ENCODE measurements around the gene ITFG2. TPM values are rescaled to one million over a fixed set of nuclear protein-coding genes. Genes with fewer than 3 reads are reported as not detected.

ITFG2 gene
- total and polyA plus RNA-seq, 4 donors = 7.5 to 26.3 (median 11.4) TPM

DNA sequence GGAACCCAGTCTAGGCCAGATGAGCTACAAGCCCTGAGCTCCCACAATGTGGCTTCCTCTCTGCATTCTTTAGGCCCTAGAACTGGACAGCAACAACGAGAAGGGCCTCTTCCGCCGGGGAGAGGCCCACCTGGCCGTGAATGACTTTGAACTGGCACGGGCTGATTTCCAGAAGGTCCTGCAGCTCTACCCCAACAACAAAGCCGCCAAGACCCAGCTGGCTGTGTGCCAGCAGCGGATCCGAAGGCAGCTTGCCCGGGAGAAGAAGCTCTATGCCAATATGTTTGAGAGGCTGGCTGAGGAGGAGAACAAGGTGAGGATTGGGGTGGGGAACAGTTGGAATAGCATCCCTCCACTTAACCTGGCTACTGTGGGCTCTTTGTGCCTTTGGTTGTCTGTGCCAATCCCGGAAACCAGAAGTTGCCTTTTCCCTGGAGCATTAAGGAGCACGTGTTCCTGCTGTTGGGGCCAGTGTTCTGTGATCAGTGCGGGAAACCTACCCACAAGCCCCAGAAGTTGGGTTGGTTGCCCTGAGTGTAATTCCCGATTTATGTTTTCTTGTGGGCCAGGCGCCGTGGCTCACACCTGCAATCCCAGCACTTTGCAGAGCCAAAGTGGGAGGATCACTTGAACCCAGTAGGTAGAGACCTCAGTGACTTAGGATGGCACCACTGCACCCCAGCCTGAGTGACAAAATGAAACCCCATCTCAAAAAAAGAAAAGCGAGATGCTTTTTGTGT, 11.3 kb upstream of the ITFG2 start:
- no peak overlapping the region for H3K27ac ChIP-seq (ENCODE audit: low read depth in 1 of 2, low read length in 2 of 2)
- no peak overlapping the region for H3K9ac ChIP-seq (ENCODE audit: low read depth in 1 of 2, low read length in 2 of 2)
- no peaks in the 10 kb centered on the region for H3K27me3 ChIP-seq (ENCODE audit: control insufficient read depth in 4 of 4, insufficient read depth in 4 of 4, low read length in 3 of 4)
- peaks cover 18 to 70% (median 56%) of the 10 kb centered on the region in 4 donors for H3K36me3 ChIP-seq (ENCODE audit: control insufficient read depth in 4 of 4, insufficient read depth in 3 of 4, low read depth in 1 of 4, low read length in 3 of 4)
- WGBS = 75% methylated on average over 16 of the region's 16 CpGs
- H3K9me3 ChIP-seq (ENCODE audit: control insufficient read depth in 4 of 4, low read length in 3 of 4) = no peaks in the 10 kb centered on the region
- no peak overlapping the region for H3K4me3 ChIP-seq (ENCODE audit: low read depth in 1 of 3, low read length in 3 of 3)
- DNase-seq (ENCODE audit: low spot score) = no peak
- TF ChIP-seq GABPA (IDR thresholded peaks at IDR 0.05 in 1 of 2, conservative IDR thresholded peaks at IDR 0.05 in 1 of 2) (no peak), RAD21 (IDR thresholded peaks at IDR 0.05) (no peak), NR2F2 (IDR thresholded peaks at IDR 0.05) (no peak), FOXA1 (IDR thresholded peaks at IDR 0.05) (no peak), HNF4A (conservative IDR thresholded peaks at IDR 0.05) (no peak), FOXA2 (IDR thresholded peaks at IDR 0.05) (no peak), YY1 (IDR thresholded peaks at IDR 0.05) (no peak), EGR1 (IDR thresholded peaks at IDR 0.05; ENCODE audit: low read depth in 2 of 2) (no peak), SP1 (IDR thresholded peaks at IDR 0.05) (no peak), TAF1 (conservative IDR thresholded peaks at IDR 0.05) (no peak), RXRA (IDR thresholded peaks at IDR 0.05) (no peak), HNF4G (IDR thresholded peaks at IDR 0.05) (no peak), JUND (IDR thresholded peaks at IDR 0.05) (no peak)
- TF ChIP-seq, protein P1, sequence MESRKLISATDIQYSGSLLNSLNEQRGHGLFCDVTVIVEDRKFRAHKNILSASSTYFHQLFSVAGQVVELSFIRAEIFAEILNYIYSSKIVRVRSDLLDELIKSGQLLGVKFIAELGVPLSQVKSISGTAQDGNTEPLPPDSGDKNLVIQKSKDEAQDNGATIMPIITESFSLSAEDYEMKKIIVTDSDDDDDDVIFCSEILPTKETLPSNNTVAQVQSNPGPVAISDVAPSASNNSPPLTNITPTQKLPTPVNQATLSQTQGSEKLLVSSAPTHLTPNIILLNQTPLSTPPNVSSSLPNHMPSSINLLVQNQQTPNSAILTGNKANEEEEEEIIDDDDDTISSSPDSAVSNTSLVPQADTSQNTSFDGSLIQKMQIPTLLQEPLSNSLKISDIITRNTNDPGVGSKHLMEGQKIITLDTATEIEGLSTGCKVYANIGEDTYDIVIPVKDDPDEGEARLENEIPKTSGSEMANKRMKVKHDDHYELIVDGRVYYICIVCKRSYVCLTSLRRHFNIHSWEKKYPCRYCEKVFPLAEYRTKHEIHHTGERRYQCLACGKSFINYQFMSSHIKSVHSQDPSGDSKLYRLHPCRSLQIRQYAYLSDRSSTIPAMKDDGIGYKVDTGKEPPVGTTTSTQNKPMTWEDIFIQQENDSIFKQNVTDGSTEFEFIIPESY (IDR thresholded peaks at IDR 0.05) = no peak
- TF ChIP-seq, protein P2, sequence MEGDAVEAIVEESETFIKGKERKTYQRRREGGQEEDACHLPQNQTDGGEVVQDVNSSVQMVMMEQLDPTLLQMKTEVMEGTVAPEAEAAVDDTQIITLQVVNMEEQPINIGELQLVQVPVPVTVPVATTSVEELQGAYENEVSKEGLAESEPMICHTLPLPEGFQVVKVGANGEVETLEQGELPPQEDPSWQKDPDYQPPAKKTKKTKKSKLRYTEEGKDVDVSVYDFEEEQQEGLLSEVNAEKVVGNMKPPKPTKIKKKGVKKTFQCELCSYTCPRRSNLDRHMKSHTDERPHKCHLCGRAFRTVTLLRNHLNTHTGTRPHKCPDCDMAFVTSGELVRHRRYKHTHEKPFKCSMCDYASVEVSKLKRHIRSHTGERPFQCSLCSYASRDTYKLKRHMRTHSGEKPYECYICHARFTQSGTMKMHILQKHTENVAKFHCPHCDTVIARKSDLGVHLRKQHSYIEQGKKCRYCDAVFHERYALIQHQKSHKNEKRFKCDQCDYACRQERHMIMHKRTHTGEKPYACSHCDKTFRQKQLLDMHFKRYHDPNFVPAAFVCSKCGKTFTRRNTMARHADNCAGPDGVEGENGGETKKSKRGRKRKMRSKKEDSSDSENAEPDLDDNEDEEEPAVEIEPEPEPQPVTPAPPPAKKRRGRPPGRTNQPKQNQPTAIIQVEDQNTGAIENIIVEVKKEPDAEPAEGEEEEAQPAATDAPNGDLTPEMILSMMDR (IDR thresholded peaks at IDR 0.05; ENCODE audit: low read depth, low read length, missing input control) = no peak
- TF ChIP-seq, protein P3, sequence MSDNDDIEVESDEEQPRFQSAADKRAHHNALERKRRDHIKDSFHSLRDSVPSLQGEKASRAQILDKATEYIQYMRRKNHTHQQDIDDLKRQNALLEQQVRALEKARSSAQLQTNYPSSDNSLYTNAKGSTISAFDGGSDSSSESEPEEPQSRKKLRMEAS (IDR thresholded peaks at IDR 0.05) = no peak
- TF ChIP-seq, protein P4, sequence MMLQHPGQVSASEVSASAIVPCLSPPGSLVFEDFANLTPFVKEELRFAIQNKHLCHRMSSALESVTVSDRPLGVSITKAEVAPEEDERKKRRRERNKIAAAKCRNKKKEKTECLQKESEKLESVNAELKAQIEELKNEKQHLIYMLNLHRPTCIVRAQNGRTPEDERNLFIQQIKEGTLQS (IDR thresholded peaks at IDR 0.05) = no peak
- TF ChIP-seq, protein P5, sequence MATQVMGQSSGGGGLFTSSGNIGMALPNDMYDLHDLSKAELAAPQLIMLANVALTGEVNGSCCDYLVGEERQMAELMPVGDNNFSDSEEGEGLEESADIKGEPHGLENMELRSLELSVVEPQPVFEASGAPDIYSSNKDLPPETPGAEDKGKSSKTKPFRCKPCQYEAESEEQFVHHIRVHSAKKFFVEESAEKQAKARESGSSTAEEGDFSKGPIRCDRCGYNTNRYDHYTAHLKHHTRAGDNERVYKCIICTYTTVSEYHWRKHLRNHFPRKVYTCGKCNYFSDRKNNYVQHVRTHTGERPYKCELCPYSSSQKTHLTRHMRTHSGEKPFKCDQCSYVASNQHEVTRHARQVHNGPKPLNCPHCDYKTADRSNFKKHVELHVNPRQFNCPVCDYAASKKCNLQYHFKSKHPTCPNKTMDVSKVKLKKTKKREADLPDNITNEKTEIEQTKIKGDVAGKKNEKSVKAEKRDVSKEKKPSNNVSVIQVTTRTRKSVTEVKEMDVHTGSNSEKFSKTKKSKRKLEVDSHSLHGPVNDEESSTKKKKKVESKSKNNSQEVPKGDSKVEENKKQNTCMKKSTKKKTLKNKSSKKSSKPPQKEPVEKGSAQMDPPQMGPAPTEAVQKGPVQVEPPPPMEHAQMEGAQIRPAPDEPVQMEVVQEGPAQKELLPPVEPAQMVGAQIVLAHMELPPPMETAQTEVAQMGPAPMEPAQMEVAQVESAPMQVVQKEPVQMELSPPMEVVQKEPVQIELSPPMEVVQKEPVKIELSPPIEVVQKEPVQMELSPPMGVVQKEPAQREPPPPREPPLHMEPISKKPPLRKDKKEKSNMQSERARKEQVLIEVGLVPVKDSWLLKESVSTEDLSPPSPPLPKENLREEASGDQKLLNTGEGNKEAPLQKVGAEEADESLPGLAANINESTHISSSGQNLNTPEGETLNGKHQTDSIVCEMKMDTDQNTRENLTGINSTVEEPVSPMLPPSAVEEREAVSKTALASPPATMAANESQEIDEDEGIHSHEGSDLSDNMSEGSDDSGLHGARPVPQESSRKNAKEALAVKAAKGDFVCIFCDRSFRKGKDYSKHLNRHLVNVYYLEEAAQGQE (IDR thresholded peaks at IDR 0.05) = no peak
- peaks cover 2 to 30% (median 27%) of the 10 kb centered on the region in 4 donors for H3K4me1 ChIP-seq (ENCODE audit: control insufficient read depth in 4 of 4, insufficient read depth in 4 of 4, low read length in 3 of 4)
